ENCODE measurements around the gene ASTL.

The ASTL gene

DNA sequence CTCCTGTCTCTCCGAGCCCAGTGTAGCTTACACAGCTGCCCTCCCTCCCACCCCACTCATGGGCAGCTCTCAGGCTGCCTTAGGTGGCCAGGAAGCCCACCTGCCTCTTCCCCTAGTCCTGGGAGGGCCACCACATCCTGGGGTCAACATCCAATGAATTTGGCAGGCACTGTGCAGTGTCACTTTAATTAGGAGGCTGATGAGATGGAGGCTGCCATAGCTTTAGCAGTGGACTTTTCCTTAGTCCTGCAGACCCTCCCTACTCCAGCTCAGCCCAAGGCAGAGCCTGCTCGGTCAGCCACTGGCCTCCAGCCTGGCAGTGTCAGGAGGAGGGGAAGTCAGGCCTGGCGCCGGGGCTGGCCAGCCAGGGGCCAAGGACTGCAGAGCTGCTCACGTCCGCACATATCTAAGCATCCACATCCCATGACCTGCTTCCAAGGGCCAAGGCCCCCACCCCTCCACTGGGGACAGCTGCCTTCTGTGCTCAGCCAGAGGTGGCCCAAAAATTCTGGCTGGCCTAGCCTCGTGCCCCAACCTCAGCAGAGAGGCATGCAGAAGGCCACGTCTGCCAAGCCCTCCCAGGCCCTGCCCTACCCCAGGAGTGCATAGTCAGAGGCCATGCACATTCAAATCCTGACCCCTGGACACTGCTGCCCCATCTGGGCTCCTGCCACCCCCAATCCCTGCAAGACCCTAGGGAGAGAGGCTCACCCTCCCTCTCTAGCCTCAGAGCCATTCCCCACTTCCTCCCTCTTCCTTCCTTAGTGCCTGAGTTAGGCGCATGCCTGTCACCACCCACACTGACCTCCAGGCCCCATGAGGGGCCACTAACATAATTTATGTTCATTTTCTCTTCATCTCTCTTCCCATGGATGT lies 55.0 kb downstream of the ASTL start:
- DNase-seq (ENCODE audit: low spot score) = no peak

DNA sequence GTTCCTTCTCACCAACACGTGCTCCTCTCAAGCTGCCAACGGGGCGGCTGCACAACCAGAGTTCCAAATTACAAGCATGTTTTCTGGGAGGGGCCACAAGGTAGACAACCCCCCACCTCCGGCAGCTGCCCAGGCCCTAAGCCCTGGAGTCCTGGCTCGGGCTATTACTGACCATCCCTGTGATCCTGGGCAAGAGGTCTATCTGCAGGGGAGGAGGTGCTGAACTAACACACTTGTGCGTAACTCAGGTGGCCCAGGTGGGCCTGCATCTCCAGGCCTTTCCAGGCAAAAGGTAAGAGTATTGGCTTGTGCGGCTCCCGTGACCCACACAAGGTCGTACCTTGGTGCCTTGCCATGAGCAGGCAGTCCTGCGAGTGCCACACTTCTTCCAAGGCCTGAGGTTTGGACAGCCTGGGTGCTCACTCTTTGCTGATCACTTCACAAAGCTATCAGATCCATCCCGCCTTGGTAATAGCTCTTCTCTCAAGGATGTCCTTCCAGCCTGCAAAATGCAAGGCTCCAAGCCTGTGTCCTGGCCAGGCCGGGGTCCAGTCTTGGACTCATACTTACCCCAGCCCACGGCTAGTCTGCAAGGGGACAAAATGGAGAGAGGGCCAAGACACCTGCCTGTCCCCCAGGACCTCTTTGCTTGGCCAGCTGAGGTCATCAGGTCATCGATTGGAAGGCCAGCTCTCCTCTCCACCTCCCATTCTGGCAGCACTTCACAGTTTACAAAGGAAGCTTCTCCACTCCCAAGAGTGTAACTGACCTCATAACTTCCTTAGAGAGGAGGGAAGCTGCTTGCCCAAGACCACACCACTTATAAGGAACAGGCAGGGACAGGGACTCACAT lies 55.9 kb downstream of the ASTL start:
- DNase-seq (ENCODE audit: low spot score) = no peak

DNA sequence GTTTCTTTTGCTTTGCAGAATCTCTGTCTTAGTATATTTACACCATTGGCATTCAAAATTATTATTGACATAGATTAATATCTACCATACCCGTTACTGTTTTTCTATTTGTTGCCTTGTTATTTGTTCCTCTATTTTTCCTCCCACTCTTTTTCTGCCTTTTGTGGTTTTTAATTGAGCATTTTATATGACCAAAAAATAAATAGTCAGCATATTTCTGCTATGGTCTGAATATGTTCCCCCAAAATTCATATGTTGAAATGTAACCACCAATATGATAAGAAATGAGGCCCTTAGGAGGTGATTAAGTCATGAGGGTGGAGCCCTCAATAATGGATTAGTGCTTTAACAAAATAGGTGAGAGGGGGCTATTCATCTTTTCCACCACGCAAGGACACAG lies 57.3 kb downstream of the ASTL start:
- DNase-seq (ENCODE audit: low spot score) = no peak

DNA sequence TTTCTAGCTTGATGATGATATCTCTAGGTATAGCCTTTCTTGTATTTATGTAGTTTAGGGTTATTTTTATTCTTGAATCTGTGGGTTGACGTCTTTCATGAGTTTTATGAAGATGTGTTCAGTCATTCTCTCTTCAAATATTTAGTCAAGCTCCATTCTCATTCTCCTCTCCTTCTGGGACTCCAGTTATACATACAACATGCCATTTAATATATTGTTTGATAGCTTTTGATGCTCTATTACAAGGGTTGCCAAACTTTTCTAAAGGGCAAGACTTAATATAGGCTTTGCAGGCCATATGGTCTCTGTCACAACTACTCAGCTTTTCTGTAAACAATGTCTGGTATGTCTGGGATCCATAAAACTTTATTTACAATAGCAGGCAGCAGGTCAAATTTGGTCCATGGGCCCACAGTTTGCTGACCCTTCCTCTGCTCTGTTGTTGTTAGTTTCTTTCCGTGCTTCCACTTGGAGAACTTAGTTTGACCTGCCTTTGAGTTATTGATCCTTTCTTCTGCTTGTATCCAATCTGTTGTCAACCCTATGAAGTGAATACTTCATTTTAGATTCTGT lies 63.0 kb downstream of the ASTL start:
- DNase-seq (ENCODE audit: low spot score) = no peak

DNA sequence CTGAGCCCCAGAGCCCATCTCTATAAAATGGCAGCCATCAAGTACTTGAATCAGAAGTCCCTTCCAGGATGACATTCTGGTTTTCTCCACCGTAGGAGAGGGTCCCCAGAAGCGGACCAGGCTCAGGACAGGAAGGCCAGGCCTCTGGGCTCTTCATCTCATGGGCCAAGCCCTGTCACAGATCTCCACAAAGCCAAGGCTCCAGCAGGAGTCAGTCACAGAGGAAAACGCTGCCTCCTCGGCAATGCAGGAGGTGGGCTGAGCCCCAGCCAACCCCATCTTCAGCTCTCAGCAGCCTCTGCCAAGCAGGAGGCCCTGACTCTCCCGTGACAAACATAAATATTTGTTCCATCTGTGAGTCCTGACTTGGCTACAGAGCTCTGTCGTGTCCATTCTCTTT lies 64.1 kb downstream of the ASTL start:
- no peak for DNase-seq (ENCODE audit: low spot score)

DNA sequence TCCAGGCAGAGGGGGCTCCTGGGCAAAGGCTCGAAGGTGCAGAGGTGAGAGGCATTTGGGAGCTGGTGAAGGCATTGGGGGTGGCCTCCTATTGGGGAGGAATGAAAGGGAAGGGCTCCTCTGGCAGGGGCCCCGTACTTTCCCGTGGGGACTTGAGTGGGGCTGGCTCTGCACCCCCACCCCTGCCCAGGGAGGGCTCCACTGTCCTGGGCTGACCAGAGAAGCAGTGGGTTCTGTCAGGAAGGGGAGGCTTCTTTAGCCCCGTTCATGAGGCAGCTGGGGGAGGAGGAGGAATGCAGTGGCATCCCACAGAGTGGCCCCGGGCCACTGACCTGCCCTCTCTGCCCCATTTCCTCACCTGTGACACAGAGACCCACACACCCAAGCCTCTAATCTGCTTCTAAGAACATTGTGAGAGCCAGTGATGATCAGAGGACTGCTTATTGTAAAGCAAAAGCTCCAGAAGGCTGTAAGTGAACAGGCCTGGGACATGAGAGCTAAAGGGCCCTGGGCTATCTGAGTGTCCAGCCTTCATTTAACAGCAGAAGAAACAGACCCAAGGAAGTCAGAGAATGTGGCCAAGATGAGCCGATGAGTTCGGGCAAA lies 65.0 kb downstream of the ASTL start:
- no peak for DNase-seq (ENCODE audit: low spot score)
